HepG2 (cell line): ENCODE measurements around the gene HEPHL1.

Source experiments
- CTCF ChIP-seq: sonication (generic); formaldehyde crosslinking; IDR thresholded peaks from 2 replicates; pipeline ENCODE4 v1.5.0; 2020; ENCODE audit warnings: mild to moderate bottlenecking, missing genetic modification reagents, moderate library complexity
- ETS1 ChIP-seq: sonication (generic); formaldehyde crosslinking; IDR thresholded peaks from 2 replicates; pipeline ENCODE4 v1.4.0; 2020; ENCODE audit warnings: missing genetic modification reagents
- RNF219 ChIP-seq: sonication (generic); formaldehyde crosslinking; IDR thresholded peaks from 2 replicates; pipeline ENCODE4 v1.5.0; 2020; ENCODE audit warnings: mild to moderate bottlenecking, missing genetic modification reagents
- TCF7L2 ChIP-seq: IDR thresholded peaks from 2 replicates; pipeline ENCODE4 v1.6.1; 2011; ENCODE audit warnings: mild to moderate bottlenecking, low read depth, low read length, moderate library complexity
- ZBTB49 ChIP-seq: sonication (generic); formaldehyde crosslinking; IDR thresholded peaks from 2 replicates; pipeline ENCODE4 v1.4.0; 2020; ENCODE audit warnings: missing genetic modification reagents, borderline replicate concordance

GRCh38 chr11:94133752-94134151 is 112.6 kb downstream of the HEPHL1 start:
- TF ChIP-seq RNF219: no peak
- no peak for TF ChIP-seq TCF7L2
- no peak for TF ChIP-seq CTCF (CRISPR knock-in tag)
- no peak for TF ChIP-seq ETS1 (CRISPR knock-in tag)
- TF ChIP-seq ZBTB49: no peak
